HL-60 (cell line): Measurements from ENCODE around the gene RSU1.

Source experiments
- DNase-seq, 2 experiments: peaks; one replicate each; pipeline ENCODE4 v3.0.0-alpha.2; 2010 to 2020; ENCODE audit warnings: low read depth in 1 of 2, low spot score in 1 of 2
- H3K27ac ChIP-seq: fragments of 250-450 bp; sonication (Bioruptor Pico); replicated peaks from 2 replicates; pipeline ENCODE4 v1.5.1; 2020; ENCODE audit warnings: mild to moderate bottlenecking, moderate library complexity
- H3K27me3 ChIP-seq: fragments of 250-450 bp; sonication (Bioruptor Pico); 2 replicates; pipeline ENCODE4 v1.5.1; 2021; ENCODE audit warnings: mild to moderate bottlenecking, moderate library complexity; ENCODE audit not compliant: insufficient read depth, poor library complexity, severe bottlenecking
- H3K4me3 ChIP-seq: replicated peaks from 2 replicates; pipeline ENCODE4 v1.5.1; 2011; ENCODE audit warnings: mild to moderate bottlenecking, control low read depth, low read length; ENCODE audit not compliant: insufficient read depth
- GABPA ChIP-seq: IDR thresholded peaks from 2 replicates; pipeline ENCODE4 v1.6.1; 2012; ENCODE audit warnings: low read depth
- POLR2AphosphoS5 ChIP-seq: IDR thresholded peaks from 2 replicates; pipeline ENCODE4 v1.6.1; 2012; ENCODE audit warnings: low read depth
- SPI1 ChIP-seq: IDR thresholded peaks from 2 replicates; pipeline ENCODE4 v1.6.1; 2012; ENCODE audit warnings: low read depth, mild to moderate bottlenecking, borderline replicate concordance
- TF ChIP-seq, protein P1 (sequence below): IDR thresholded peaks from 2 replicates; pipeline ENCODE4 v1.6.1; 2012; ENCODE audit warnings: low read depth; ENCODE audit not compliant: insufficient replicate concordance
- TF ChIP-seq, protein P2 (sequence below): IDR thresholded peaks from one replicate; pipeline ENCODE4 v1.5.1; 2011; ENCODE audit warnings: low read length, control low read depth, inconsistent platforms; ENCODE audit not compliant: insufficient read depth

Gene RSU1

DNA sequence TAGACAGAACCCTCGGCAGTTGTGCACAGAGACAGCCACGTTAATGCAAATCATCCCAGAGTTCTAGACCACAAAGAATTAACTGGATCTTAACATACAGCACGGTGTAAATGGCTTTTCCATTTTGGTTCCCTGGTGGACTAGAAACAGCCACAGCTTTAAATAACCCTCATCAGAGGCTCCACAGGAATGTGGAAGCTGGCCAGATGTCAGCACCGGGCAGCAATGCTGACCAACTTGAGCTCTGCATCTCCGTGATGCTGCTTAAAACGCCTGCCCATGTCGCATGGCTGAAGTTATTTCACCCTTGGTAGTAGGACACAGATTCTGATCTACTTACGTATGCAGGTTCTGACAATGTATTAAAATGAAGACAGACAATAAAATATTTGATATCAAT, 24.5 kb downstream of the RSU1 start:
- TF ChIP-seq, protein P1, sequence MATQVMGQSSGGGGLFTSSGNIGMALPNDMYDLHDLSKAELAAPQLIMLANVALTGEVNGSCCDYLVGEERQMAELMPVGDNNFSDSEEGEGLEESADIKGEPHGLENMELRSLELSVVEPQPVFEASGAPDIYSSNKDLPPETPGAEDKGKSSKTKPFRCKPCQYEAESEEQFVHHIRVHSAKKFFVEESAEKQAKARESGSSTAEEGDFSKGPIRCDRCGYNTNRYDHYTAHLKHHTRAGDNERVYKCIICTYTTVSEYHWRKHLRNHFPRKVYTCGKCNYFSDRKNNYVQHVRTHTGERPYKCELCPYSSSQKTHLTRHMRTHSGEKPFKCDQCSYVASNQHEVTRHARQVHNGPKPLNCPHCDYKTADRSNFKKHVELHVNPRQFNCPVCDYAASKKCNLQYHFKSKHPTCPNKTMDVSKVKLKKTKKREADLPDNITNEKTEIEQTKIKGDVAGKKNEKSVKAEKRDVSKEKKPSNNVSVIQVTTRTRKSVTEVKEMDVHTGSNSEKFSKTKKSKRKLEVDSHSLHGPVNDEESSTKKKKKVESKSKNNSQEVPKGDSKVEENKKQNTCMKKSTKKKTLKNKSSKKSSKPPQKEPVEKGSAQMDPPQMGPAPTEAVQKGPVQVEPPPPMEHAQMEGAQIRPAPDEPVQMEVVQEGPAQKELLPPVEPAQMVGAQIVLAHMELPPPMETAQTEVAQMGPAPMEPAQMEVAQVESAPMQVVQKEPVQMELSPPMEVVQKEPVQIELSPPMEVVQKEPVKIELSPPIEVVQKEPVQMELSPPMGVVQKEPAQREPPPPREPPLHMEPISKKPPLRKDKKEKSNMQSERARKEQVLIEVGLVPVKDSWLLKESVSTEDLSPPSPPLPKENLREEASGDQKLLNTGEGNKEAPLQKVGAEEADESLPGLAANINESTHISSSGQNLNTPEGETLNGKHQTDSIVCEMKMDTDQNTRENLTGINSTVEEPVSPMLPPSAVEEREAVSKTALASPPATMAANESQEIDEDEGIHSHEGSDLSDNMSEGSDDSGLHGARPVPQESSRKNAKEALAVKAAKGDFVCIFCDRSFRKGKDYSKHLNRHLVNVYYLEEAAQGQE = no peak
- TF ChIP-seq, protein P2, sequence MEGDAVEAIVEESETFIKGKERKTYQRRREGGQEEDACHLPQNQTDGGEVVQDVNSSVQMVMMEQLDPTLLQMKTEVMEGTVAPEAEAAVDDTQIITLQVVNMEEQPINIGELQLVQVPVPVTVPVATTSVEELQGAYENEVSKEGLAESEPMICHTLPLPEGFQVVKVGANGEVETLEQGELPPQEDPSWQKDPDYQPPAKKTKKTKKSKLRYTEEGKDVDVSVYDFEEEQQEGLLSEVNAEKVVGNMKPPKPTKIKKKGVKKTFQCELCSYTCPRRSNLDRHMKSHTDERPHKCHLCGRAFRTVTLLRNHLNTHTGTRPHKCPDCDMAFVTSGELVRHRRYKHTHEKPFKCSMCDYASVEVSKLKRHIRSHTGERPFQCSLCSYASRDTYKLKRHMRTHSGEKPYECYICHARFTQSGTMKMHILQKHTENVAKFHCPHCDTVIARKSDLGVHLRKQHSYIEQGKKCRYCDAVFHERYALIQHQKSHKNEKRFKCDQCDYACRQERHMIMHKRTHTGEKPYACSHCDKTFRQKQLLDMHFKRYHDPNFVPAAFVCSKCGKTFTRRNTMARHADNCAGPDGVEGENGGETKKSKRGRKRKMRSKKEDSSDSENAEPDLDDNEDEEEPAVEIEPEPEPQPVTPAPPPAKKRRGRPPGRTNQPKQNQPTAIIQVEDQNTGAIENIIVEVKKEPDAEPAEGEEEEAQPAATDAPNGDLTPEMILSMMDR = no peak
- TF ChIP-seq POLR2AphosphoS5 (no peak), SPI1 (no peak), GABPA (no peak)
- Histone ChIP-seq H3K4me3 (no peak overlapping the region), H3K27ac (no peak overlapping the region), H3K27me3 (no peaks in the 10 kb centered on the region)
- no peak for DNase-seq

DNA sequence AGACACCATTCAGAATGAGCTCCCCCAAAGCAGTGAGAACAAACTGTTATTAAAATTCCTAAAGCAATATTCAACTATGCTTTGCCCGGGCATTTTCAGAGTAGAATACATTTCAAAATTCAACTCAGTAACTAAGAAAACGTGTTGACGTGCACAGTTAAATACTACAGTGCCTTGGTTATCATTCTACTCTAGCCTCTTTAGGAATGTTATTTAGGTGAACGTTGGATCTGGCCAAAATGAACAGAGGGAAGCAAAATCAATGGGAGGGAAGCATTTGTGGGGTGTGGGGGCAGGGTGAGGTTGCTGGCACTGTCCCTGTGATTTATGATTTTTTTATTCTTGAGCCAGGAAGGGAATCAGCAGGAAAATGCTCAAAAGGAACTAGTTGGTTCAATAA, 27.5 kb downstream of the RSU1 start:
- Histone ChIP-seq H3K27ac (no peak overlapping the region), H3K4me3 (no peak overlapping the region), H3K27me3 (no peaks in the 10 kb centered on the region)
- TF ChIP-seq, protein P2 = no peak
- TF ChIP-seq SPI1 (no peak), POLR2AphosphoS5 (no peak), GABPA (no peak)
- no peak for DNase-seq

DNA sequence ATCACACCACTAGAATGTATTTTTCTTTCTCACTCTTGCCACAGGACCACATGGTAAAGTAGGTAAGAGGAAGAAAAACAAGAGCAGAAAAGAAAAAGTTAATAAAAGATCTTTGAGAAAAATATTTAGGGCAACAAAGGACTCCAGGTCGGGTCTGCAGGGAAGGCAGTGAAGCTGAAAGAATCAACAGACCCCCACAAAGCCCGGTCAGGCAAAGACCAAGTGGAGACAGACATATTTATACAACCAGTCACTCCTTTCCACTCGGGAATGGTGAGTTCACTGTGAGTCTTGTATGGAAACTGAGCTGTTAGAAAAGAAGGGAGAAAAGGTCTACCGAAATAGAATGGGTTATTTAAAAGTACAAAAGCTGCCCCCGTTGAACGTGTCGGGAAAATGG, 28.0 kb downstream of the RSU1 start:
- no peak for DNase-seq
- Histone ChIP-seq H3K27ac (no peak overlapping the region), H3K4me3 (no peak overlapping the region), H3K27me3 (no peaks in the 10 kb centered on the region)
- TF ChIP-seq, protein P1 = no peak
- TF ChIP-seq, protein P2 = no peak
- TF ChIP-seq SPI1 (no peak), GABPA (no peak), POLR2AphosphoS5 (no peak)

DNA sequence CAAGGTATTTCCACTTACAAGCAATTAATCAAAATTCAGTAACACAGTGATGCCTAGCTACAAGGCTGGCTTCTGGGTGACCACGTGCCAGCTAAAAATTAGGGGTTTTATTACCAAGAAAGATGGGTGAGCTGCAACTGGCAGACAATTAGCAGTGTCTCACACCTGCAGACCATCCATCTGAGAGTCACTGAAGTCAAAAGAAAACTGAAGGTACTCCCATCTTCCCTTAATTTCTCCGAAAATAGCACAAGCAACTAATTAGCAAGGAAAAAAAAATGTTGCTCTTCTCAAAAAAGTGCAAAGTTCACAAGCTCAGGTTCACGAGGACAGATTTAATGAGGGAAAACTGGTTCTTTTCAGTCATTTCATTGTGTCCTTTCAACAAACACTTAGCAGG, 28.4 kb downstream of the RSU1 start:
- H3K4me3 ChIP-seq = no peak overlapping the region
- H3K27me3 ChIP-seq = no peaks in the 10 kb centered on the region
- TF ChIP-seq, protein P2 = no peak
- TF ChIP-seq POLR2AphosphoS5 (no peak), GABPA (no peak), SPI1 (no peak)
- TF ChIP-seq, protein P1 = no peak
- DNase-seq = no peak
- H3K27ac ChIP-seq = no peak overlapping the region
